Activated CD8-positive, alpha-beta memory T cell treated with anti-CD3 and anti-CD28 coated beads, Interleukin-2, amount 50 U/mL, for 4 hours (primary cell): Measurements from ENCODE around the gene GLOD5.

Experiments
- DNase-seq: peaks from one replicate; pipeline ENCODE4 v3.0.0-alpha.2; 2020

Gene GLOD5

GRCh38 chrX:48754238-48754637 lies 7.3 kb upstream of the GLOD5 start:
- DNase-seq = no peak

GRCh38 chrX:48769230-48769629 lies 7.7 kb downstream of the GLOD5 start:
- DNase-seq = no peak

- DNase-seq = no peak
These were observed 8.7 kb downstream of the GLOD5 start for GRCh38 chrX:48770296-48770695.

- DNase-seq = no peak
These were observed 11.1 kb downstream of the GLOD5 start for GRCh38 chrX:48772602-48773001.

GRCh38 chrX:48776818-48777439 lies 15.4 kb downstream of the GLOD5 start:
- no peak for DNase-seq

GRCh38 chrX:48779399-48779798 lies 17.9 kb downstream of the GLOD5 start:
- DNase-seq = no peak

GRCh38 chrX:48781705-48782104 lies 20.2 kb downstream of the GLOD5 start:
- no peak for DNase-seq

- no peak for DNase-seq
These were observed 20.7 kb downstream of the GLOD5 start for GRCh38 chrX:48782216-48782615.

GRCh38 chrX:48782795-48783194 lies 21.2 kb downstream of the GLOD5 start:
- no peak for DNase-seq

- no peak for DNase-seq
These were observed 23.2 kb downstream of the GLOD5 start for GRCh38 chrX:48784726-48785125.

GRCh38 chrX:48785186-48785539 lies 23.6 kb downstream of the GLOD5 start:
- no peak for DNase-seq

GRCh38 chrX:48785540-48786214 lies 24.1 kb downstream of the GLOD5 start:
- no peak for DNase-seq

- DNase-seq = no peak
These were observed 24.8 kb downstream of the GLOD5 start, which contains the start of gene GATA1 for GRCh38 chrX:48786341-48786800. Gene GATA1 (plus strand): TSS chrX:48786590. CDS start chrX:48791110, 4,520 bp downstream.

GRCh38 chrX:48786825-48787504 lies 25.4 kb downstream of the GLOD5 start:
- no peak for DNase-seq

- DNase-seq = no peak
These were observed 26.2 kb downstream of the GLOD5 start for GRCh38 chrX:48787505-48788443.

GRCh38 chrX:48789366-48790220 lies 28.0 kb downstream of the GLOD5 start:
- no peak for DNase-seq

GRCh38 chrX:48790477-48790876 lies 28.9 kb downstream of the GLOD5 start:
- no peak for DNase-seq

GRCh38 chrX:48791063-48791820 lies 29.7 kb downstream of the GLOD5 start:
- no peak for DNase-seq

GRCh38 chrX:48792219-48792618 lies 30.7 kb downstream of the GLOD5 start:
- DNase-seq = no peak

- DNase-seq = no peak
These were observed 32.4 kb downstream of the GLOD5 start for GRCh38 chrX:48793935-48794334.

GRCh38 chrX:48794340-48794910 lies 32.9 kb downstream of the GLOD5 start:
- no peak for DNase-seq
